Activated CD8-positive, alpha-beta T cell treated with anti-CD3 and anti-CD28 coated beads for 36 hours (primary cell): ENCODE results near the gene NPC1L1. TPM values are rescaled to one million over a fixed set of nuclear protein-coding genes. Genes with fewer than 3 reads are reported as not detected.

Experiments
- ATAC-seq: fragments of 200-7000 bp; cut with Tn5 transposase; one replicate; pipeline ENCODE4 v1.10.0; 2021; ENCODE audit warnings: mild to moderate bottlenecking, moderate library complexity
- CTCF ChIA-PET: fragments of 350-600 bp; sonication (Branson Sonifier 250); formaldehyde crosslinking; loops from one replicate; lab custom pipeline; 2021; ENCODE audit warnings: antibody characterized with exemption; lab: Charles Lee
- POLR2A ChIA-PET: fragments of 350-600 bp; sonication (Branson Sonifier 250); formaldehyde crosslinking; loops from one replicate; lab custom pipeline; 2021; ENCODE audit warnings: antibody characterized with exemption; lab: Charles Lee
- DNase-seq: peaks from one replicate; pipeline ENCODE4 v3.0.0-alpha.2; 2020
- H3K27ac Mint-ChIP-seq: one replicate; pipeline ENCODE4 v1.8.0; 2021; ENCODE audit warnings: mild to moderate bottlenecking, mixed read lengths
- H3K27me3 Mint-ChIP-seq: one replicate; pipeline ENCODE4 v1.8.0; 2021; ENCODE audit warnings: mixed read lengths
- H3K36me3 Mint-ChIP-seq: one replicate; pipeline ENCODE4 v1.8.0; 2021; ENCODE audit warnings: low read depth, mixed read lengths
- H3K4me1 Mint-ChIP-seq: one replicate; pipeline ENCODE4 v1.8.0; 2021; ENCODE audit warnings: low read depth, mixed read lengths
- H3K4me3 Mint-ChIP-seq: one replicate; pipeline ENCODE4 v1.8.0; 2021; ENCODE audit warnings: mild to moderate bottlenecking, moderate library complexity, mixed read lengths
- H3K9me3 Mint-ChIP-seq: one replicate; pipeline ENCODE4 v1.8.0; 2021; ENCODE audit warnings: mixed read lengths
- CTCF ChIP-seq: fragments of 200-600 bp; IDR thresholded peaks from one replicate; pipeline ENCODE4 v1.8.0; 2022; ENCODE audit warnings: antibody characterized with exemption, mild to moderate bottlenecking
- intact Hi-C: fragments of 100-400 bp; cut with micrococcal nuclease; formaldehyde crosslinking; loops from one replicate; pipeline ENCODE4 v1.10.0; 2022
- total RNA-seq, 2 experiments: library from RNA; stranded (reverse); gene quantifications; one replicate each; pipeline ENCODE4 v1.2.3, GENCODE V29; 2021

NPC1L1 gene
- total RNA-seq, 2 experiments from 2014 or later: 0.07 TPM; not detected in 1

GRCh38 chr7:44497155-44498027, 43.7 kb downstream of the NPC1L1 start:
- H3K4me1 Mint-ChIP-seq: no peaks in the 10 kb centered on the region
- H3K36me3 Mint-ChIP-seq: no peaks in the 10 kb centered on the region
- intact Hi-C loops: no loop called here
- POLR2A ChIA-PET: interaction anchor here (1.0 to 1.6 kb wide), 2 partner anchors 8 to 755 kb away, joined by 3 to 4 read pairs; no protein-coding TSS in a partner anchor
- no peak for TF ChIP-seq CTCF
- no peak overlapping the region for H3K4me3 Mint-ChIP-seq
- ATAC-seq (no peak), DNase-seq (no peak)
- peaks cover 4% of the 10 kb centered on the region for H3K27me3 Mint-ChIP-seq
- H3K9me3 Mint-ChIP-seq: no peaks in the 10 kb centered on the region
- CTCF ChIA-PET: interaction anchor here (1.0 to 1.8 kb wide), 4 partner anchors 22 to 67 kb away, joined by 3 to 5 read pairs (median 4); no protein-coding TSS in a partner anchor
- H3K27ac Mint-ChIP-seq: no peak overlapping the region

- ChIA-PET CTCF (interaction anchor here (1.0 to 1.8 kb wide), 3 partner anchors 21 to 68 kb away, joined by 3 to 5 read pairs (median 3); no protein-coding TSS in a partner anchor), POLR2A (no interaction called here)
- TF ChIP-seq CTCF: no peak
- Mint-ChIP-seq H3K4me1 (no peaks in the 10 kb centered on the region), H3K36me3 (no peaks in the 10 kb centered on the region), H3K27me3 (peaks cover 4% of the 10 kb centered on the region), H3K4me3 (no peak overlapping the region), H3K27ac (no peak overlapping the region), H3K9me3 (no peaks in the 10 kb centered on the region)
- DNase-seq (no peak), ATAC-seq (no peak)
- intact Hi-C loops: no loop called here
Measured at GRCh38 chr7:44496385-44496784, 44.7 kb downstream of the NPC1L1 start.

- TF ChIP-seq CTCF: no peak
- H3K4me3 Mint-ChIP-seq: no peak overlapping the region
- peaks cover 6% of the 10 kb centered on the region for H3K4me1 Mint-ChIP-seq
- CTCF ChIA-PET: interaction anchor here (0.9 to 1.7 kb wide), 2 partner anchors 17 to 70 kb away, joined by 3 read pairs; no protein-coding TSS in a partner anchor
- H3K9me3 Mint-ChIP-seq: no peaks in the 10 kb centered on the region
- H3K36me3 Mint-ChIP-seq: peaks cover 1% of the 10 kb centered on the region
- POLR2A ChIA-PET: no interaction called here
- peaks cover 4% of the 10 kb centered on the region for H3K27me3 Mint-ChIP-seq
- H3K27ac Mint-ChIP-seq: no peak overlapping the region
- intact Hi-C loops: no loop called here
- ATAC-seq: no peak
- no peak for DNase-seq
Measured at GRCh38 chr7:44494960-44495359, 46.2 kb downstream of the NPC1L1 start.

GRCh38 chr7:44491229-44491628, 49.9 kb downstream of the NPC1L1 start:
- Mint-ChIP-seq H3K4me3 (peak overlapping the region; percentile 92), H3K9me3 (no peaks in the 10 kb centered on the region), H3K27me3 (peaks cover 2% of the 10 kb centered on the region), H3K27ac (peak overlapping the region; percentile 97), H3K36me3 (peaks cover 20% of the 10 kb centered on the region), H3K4me1 (peaks cover 34% of the 10 kb centered on the region)
- no peak for ATAC-seq
- POLR2A ChIA-PET: interaction anchor here (0.6 to 3.1 kb wide), 20 partner anchors 8 to 446 kb away, joined by 3 to 24 read pairs (median 3); no protein-coding TSS in a partner anchor
- CTCF ChIA-PET: interaction anchor here (1.6 to 5.4 kb wide), 4 partner anchors 13 to 74 kb away, joined by 6 to 25 read pairs (median 8); no protein-coding TSS in a partner anchor
- no peak for DNase-seq
- intact Hi-C loops: no loop called here
- no peak for TF ChIP-seq CTCF
